Sigmoid colon (tissue), 7 donors: ENCODE measurements around the gene GRID1. TPM values are rescaled to one million over a fixed set of nuclear protein-coding genes. Genes with fewer than 3 reads are reported as not detected.

Source experiments
- DNase-seq: peaks from one replicate; pipeline ENCODE4 v3.0.0-alpha.2; 2019
- H3K27ac ChIP-seq, 4 donors: fragments of 200-600 bp; sonication (generic); one replicate each; pipeline ENCODE4 v1.5.1; 2016 to 2019; ENCODE audit warnings: mild to moderate bottlenecking in 1 of 4
- H3K27me3 ChIP-seq, 3 donors: fragments of 200-600 bp; sonication (generic); one replicate each; pipeline ENCODE4 v1.5.1; 2019; ENCODE audit warnings: mild to moderate bottlenecking in 1 of 3
- H3K36me3 ChIP-seq, 4 donors: fragments of 200-600 bp; sonication (generic); one replicate each; pipeline ENCODE4 v1.5.1; 2016 to 2019
- H3K4me1 ChIP-seq, 4 donors: fragments of 200-600 bp; sonication (generic); one replicate each; pipeline ENCODE4 v1.5.1; 2017 to 2019
- H3K4me3 ChIP-seq, 4 donors: fragments of 200-600 bp; sonication (generic); one replicate each; pipeline ENCODE4 v1.5.1; 2017 to 2019; ENCODE audit warnings: mild to moderate bottlenecking in 2 of 4, moderate library complexity in 1 of 4
- H3K9me3 ChIP-seq, 4 donors: fragments of 200-600 bp in 3 of 4; sonication (generic) in 3 of 4; one replicate each; pipeline versions ENCODE4 v1.5.1 to v1.6.1; 2013 to 2019
- EP300 ChIP-seq, 4 donors: sonication (generic); formaldehyde crosslinking; IDR thresholded peaks; one replicate each; pipeline ENCODE4 v1.6.1; 2017; ENCODE audit warnings: antibody characterized with exemption in 4 of 4
- POLR2A ChIP-seq, 2 donors: fragments of 450-650 bp; IDR thresholded peaks; one replicate each; pipeline ENCODE4 v1.6.1; 2016; ENCODE audit warnings: antibody characterized with exemption in 2 of 2, mild to moderate bottlenecking in 2 of 2, moderate library complexity in 2 of 2
- POLR2AphosphoS5 ChIP-seq, 4 donors: sonication (generic); formaldehyde crosslinking; IDR thresholded peaks; one replicate each; pipeline ENCODE4 v1.6.1; 2017; ENCODE audit warnings: antibody characterized with exemption in 4 of 4
- WGBS, 2 donors: extraction: QIAGEN DNeasy Blood & Tissue Kit; methylation state at CpG; one replicate each; pipeline ENCODE4 v1.1.7; 2013; 5-methylcytosine and 5-hydroxymethylcytosine counted together
- intact Hi-C: fragments of 100-400 bp; cut with DNase I; formaldehyde crosslinking; loops from one replicate; pipeline ENCODE4 v1.15.1; 2023
- polyA plus RNA-seq, 3 donors: library from polyadenylated mRNA; stranded (reverse); fragments of 200-250 nt; gene quantifications; one replicate each; pipeline ENCODE4 v1.2.3, GENCODE V29; 2013
- total RNA-seq, 4 donors: library from RNA; depleted of rRNA; stranded (reverse); fragments of >200 nt; gene quantifications; one replicate each; pipeline ENCODE4 v1.1.0, GENCODE V29; 2016
- TF ChIP-seq, protein P1 (sequence below), 4 experiments: fragments of 450-650 bp in 3 of 4; fragments of 200-600 bp in 1 of 4; IDR thresholded peaks; one replicate each; pipeline ENCODE4 v1.5.1; 2016 to 2019; ENCODE audit warnings: antibody characterized with exemption in 4 of 4, mild to moderate bottlenecking in 3 of 4, moderate library complexity in 2 of 4
- donor health status: healthy with polysubstance abuse.
- donor health status: Bipolar disorder and iron deficiency.
- donor health status: healthy.

Gene GRID1
- total and polyA plus RNA-seq, 7 donors, result 0.66 to 4.7 (median 1.1) TPM; not detected in 2

DNA sequence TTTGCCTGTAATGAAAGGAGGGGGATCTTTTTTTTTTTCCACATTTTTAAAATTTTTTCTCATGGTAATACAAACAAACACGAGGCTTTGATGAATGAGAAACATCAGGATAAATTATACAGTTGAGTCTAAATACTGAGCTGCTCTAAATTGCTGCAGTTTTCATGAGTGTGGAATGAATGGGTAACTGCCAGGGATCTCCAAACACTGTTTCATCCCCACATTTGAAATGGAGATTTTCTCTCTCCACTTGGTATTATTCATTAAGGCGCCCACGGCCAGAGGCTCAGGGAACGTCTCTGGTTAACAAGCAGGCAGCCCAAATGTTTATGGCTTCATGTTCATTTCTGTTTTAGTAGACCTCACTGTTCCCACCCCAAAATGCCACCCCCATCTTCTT is 717.1 kb downstream of the GRID1 start:
- no peak overlapping the region for H3K27ac ChIP-seq
- TF ChIP-seq, protein P1, sequence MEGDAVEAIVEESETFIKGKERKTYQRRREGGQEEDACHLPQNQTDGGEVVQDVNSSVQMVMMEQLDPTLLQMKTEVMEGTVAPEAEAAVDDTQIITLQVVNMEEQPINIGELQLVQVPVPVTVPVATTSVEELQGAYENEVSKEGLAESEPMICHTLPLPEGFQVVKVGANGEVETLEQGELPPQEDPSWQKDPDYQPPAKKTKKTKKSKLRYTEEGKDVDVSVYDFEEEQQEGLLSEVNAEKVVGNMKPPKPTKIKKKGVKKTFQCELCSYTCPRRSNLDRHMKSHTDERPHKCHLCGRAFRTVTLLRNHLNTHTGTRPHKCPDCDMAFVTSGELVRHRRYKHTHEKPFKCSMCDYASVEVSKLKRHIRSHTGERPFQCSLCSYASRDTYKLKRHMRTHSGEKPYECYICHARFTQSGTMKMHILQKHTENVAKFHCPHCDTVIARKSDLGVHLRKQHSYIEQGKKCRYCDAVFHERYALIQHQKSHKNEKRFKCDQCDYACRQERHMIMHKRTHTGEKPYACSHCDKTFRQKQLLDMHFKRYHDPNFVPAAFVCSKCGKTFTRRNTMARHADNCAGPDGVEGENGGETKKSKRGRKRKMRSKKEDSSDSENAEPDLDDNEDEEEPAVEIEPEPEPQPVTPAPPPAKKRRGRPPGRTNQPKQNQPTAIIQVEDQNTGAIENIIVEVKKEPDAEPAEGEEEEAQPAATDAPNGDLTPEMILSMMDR (IDR thresholded peaks at IDR 0.05), result no peak
- TF ChIP-seq EP300 (IDR thresholded peaks at IDR 0.05), result no peak
- no peak for TF ChIP-seq POLR2AphosphoS5 (IDR thresholded peaks at IDR 0.05)
- no peak for TF ChIP-seq POLR2A (IDR thresholded peaks at IDR 0.05)
- no peaks in the 10 kb centered on the region for H3K27me3 ChIP-seq
- no peak for DNase-seq
- no peaks in the 10 kb centered on the region for H3K36me3 ChIP-seq
- no peaks in the 10 kb centered on the region for H3K9me3 ChIP-seq
- H3K4me1 ChIP-seq, result peaks cover 0 to 10% (median 2%) of the 10 kb centered on the region in 4 donors
- intact Hi-C loops, result no loop called here
- 63 to 75% methylated on average over 4 of the region's 4 CpGs for WGBS, 2 donors
- H3K4me3 ChIP-seq, result no peak overlapping the region

DNA sequence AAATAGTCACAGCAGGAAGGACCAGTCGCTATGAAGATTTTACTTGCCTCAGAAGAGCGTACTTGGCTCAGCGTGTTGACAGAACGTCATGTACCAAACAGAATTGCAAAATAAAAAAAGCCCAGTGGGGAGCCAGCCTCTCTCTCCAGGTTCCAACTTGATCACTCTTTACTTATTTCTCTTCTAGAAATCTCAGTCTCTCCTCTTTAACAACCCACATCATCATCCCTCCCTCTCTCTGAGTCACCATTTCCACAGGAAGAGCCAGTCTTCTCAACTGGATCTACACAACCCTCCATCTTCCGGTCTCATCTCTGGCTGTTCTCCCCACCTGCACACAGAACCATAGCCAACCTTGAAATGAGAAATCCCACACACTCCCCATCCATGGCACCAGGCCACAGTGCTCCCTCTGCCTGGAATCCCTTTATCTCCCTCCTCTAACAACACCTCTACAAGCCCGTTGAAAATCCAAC is 718.3 kb downstream of the GRID1 start:
- no peaks in the 10 kb centered on the region for H3K36me3 ChIP-seq
- TF ChIP-seq POLR2A (IDR thresholded peaks at IDR 0.05), result no peak
- no peak for TF ChIP-seq POLR2AphosphoS5 (IDR thresholded peaks at IDR 0.05)
- TF ChIP-seq, protein P1 (IDR thresholded peaks at IDR 0.05), result no peak
- no peak for TF ChIP-seq EP300 (IDR thresholded peaks at IDR 0.05)
- H3K9me3 ChIP-seq, result no peaks in the 10 kb centered on the region
- WGBS, 2 donors, result 87 to 90% methylated on average over 6 of the region's 6 CpGs
- H3K4me3 ChIP-seq, result no peak overlapping the region
- DNase-seq, result no peak
- H3K27me3 ChIP-seq, result no peaks in the 10 kb centered on the region
- no peak overlapping the region for H3K27ac ChIP-seq
- intact Hi-C loops, result no loop called here
- peaks cover 0 to 11% (median 5%) of the 10 kb centered on the region in 4 donors for H3K4me1 ChIP-seq

DNA sequence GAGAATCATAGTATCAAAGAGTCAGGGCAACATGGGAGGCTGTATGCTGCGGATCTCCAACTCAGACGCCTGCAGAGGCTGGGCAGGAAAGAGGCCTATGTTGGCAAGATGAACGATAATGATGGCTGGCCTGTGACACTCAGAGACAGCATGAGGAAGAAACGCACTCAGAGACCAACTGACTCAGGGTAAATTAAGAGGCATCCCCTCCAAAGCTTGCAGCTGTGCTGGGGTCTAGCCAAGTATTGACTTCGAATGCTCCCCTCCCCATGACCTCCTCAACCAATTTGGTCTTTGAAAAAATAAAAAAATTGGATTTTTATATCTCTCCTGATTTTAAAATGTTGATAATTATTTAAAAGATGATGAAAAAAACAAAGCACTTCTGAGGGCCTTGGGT is 718.9 kb downstream of the GRID1 start:
- no peaks in the 10 kb centered on the region for H3K9me3 ChIP-seq
- peaks cover 0 to 17% (median 11%) of the 10 kb centered on the region in 4 donors for H3K4me1 ChIP-seq
- no peak for DNase-seq
- intact Hi-C loops, result no loop called here
- H3K4me3 ChIP-seq, result no peak overlapping the region
- no peak overlapping the region for H3K27ac ChIP-seq
- WGBS, 2 donors, result 85 to 93% methylated on average over 5 of the region's 5 CpGs
- no peaks in the 10 kb centered on the region for H3K27me3 ChIP-seq
- TF ChIP-seq POLR2AphosphoS5 (IDR thresholded peaks at IDR 0.05) (no peak), EP300 (IDR thresholded peaks at IDR 0.05) (no peak), POLR2A (IDR thresholded peaks at IDR 0.05) (no peak)
- TF ChIP-seq, protein P1 (IDR thresholded peaks at IDR 0.05), result no peak
- no peaks in the 10 kb centered on the region for H3K36me3 ChIP-seq

DNA sequence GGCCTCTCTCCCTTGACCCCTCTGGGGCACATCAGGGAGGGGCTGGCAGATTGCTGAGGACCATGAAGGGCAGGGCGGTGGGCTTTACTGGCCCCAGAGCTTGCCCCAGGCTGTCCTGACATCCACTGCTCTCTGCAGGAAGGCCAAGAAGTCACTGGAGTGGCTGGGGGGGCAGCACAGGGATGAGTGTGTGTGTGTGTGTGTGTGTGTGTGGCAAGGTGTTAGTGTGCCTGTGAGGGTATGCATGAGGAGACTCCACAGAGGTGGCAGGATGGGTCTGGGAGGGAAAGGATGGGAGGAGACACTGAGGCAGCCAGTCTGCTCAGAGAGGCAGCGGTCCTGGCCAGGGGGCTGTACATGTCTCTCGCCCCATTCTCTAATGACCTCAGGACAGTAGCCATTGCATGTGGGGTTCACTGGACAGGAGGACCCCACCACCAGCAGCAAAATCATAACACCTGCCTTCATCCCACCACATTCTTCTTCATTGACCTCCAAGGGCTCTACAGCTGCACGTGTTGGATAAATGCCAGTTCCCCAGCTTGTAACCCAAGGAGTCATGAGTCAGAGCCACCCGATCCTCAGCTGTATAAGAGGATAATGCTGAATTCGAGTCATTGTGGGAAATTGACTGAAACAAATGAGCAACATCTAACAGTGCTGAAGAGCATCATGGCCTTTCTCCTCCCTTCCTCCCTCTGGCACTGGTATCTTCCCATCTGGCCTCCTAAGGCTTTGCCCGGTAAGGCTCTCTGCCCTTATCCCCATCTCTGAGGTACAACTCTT is 720.5 kb downstream of the GRID1 start:
- Histone ChIP-seq H3K4me1 (peaks cover 0 to 26% (median 20%) of the 10 kb centered on the region in 4 donors), H3K9me3 (no peaks in the 10 kb centered on the region), H3K4me3 (no peak overlapping the region), H3K27ac (no peak overlapping the region), H3K36me3 (no peaks in the 10 kb centered on the region), H3K27me3 (no peaks in the 10 kb centered on the region)
- no peak for DNase-seq
- intact Hi-C loops, result no loop called here
- WGBS, 2 donors, result 85 to 89% methylated on average over 7 of the region's 7 CpGs
- TF ChIP-seq, protein P1 (IDR thresholded peaks at IDR 0.05), result no peak
- TF ChIP-seq POLR2AphosphoS5 (IDR thresholded peaks at IDR 0.05) (no peak), POLR2A (IDR thresholded peaks at IDR 0.05) (no peak), EP300 (IDR thresholded peaks at IDR 0.05) (no peak)
